ENCODE data around the gene AGBL1. TPM values are rescaled to one million over a fixed set of nuclear protein-coding genes. Genes with fewer than 3 reads are reported as not detected.

The AGBL1 gene
- total RNA-seq, 4 donors from 2014 or later: 0.32 to 0.40 TPM; not detected in 2

DNA sequence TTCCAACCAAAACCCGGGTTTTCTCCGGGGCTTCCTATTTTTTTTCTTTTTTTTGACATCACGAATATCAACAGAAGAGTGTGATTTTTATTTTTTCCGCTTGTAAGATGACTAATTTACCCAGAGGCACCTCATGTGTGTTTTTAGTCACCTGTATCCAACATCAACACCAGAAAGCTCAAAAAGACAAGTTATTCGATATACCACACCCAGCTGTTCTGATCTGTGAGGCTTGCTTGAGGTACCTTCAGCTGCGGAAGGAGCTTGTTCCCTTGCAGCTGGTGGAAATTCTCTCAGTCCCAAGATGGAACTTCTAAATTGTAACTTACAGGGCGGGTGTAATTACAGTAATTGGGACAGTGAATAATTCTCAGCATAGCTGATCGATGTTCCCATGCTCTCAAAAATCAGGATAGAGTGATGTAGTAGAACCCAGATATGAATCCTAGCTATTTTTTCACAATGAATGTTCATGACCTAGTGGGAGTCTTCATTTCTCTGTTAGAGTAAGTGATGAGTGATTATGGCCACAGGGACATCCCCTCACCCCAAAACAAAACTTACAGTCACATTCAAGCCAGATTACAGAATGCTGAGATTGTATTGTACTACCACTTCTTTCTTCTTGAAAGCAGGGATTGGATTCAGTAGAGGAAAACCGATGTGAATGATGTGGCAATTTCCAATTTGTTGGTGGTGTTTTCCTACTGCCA lies 232.1 kb downstream of the AGBL1 start:
- in situ Hi-C loops (cut with MboI; ENCODE audit: low pct_ligation_motif_present in 1 of 4, low pct_unique_long_range_greater_than_20kb in 1 of 4, low sequenced_read_pairs in 3 of 4): no loop called here
- Histone ChIP-seq H3K9me3 (no peaks in the 10 kb centered on the region), H3K27me3 (no peaks in the 10 kb centered on the region)

DNA sequence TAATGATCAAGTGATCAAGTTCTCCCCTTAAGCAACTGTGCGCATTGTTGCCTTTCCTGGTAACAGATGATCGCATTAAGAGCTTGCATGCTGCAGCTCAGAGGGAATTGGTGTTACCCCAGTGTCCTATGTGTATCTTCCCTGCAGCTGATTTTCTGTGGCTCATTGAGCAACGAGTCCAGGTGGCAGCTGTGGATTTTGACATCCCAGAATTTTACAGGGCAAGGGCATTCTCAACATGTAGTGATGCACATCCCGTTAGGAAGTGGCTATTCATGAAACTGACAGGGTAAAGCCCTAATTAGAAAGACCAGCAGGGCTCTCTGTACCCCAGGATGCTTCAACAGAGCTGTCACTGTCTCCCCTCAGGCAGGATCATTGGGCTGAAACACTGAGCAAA lies 232.8 kb downstream of the AGBL1 start:
- no peak overlapping the region for H3K4me3 ChIP-seq
- intact Hi-C loops (cut with DNase I; ENCODE audit: low total_unique reads): no loop called here
- DNase-seq: no peak
- H3K4me1 ChIP-seq: no peaks in the 10 kb centered on the region
- no peak overlapping the region for H3K27ac ChIP-seq
- in situ Hi-C loops (cut with MboI; ENCODE audit: low pct_ligation_motif_present in 1 of 4, low pct_unique_long_range_greater_than_20kb in 1 of 4, low sequenced_read_pairs in 3 of 4): no loop called here
- no peaks in the 10 kb centered on the region for H3K36me3 ChIP-seq
- WGBS, 2 donors (ENCODE audit: low coverage in 1 of 2): 62 to 100% methylated on average over 1 to 4 of the region's 4 CpGs
- no peak for TF ChIP-seq POLR2A (IDR thresholded peaks at IDR 0.05)
- TF ChIP-seq, protein P1, sequence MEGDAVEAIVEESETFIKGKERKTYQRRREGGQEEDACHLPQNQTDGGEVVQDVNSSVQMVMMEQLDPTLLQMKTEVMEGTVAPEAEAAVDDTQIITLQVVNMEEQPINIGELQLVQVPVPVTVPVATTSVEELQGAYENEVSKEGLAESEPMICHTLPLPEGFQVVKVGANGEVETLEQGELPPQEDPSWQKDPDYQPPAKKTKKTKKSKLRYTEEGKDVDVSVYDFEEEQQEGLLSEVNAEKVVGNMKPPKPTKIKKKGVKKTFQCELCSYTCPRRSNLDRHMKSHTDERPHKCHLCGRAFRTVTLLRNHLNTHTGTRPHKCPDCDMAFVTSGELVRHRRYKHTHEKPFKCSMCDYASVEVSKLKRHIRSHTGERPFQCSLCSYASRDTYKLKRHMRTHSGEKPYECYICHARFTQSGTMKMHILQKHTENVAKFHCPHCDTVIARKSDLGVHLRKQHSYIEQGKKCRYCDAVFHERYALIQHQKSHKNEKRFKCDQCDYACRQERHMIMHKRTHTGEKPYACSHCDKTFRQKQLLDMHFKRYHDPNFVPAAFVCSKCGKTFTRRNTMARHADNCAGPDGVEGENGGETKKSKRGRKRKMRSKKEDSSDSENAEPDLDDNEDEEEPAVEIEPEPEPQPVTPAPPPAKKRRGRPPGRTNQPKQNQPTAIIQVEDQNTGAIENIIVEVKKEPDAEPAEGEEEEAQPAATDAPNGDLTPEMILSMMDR (IDR thresholded peaks at IDR 0.05): no peak
- TF ChIP-seq POLR2AphosphoS5 (IDR thresholded peaks at IDR 0.05): no peak
- TF ChIP-seq EP300 (IDR thresholded peaks at IDR 0.05; ENCODE audit: low read depth): no peak
- H3K9me3 ChIP-seq: no peaks in the 10 kb centered on the region
- no peaks in the 10 kb centered on the region for H3K27me3 ChIP-seq

More for the DNA sequence above, 232.1 kb downstream of the AGBL1 start:
- no peak for DNase-seq
- no peaks in the 10 kb centered on the region for H3K36me3 ChIP-seq
- TF ChIP-seq, protein P1 (IDR thresholded peaks at IDR 0.05): no peak
- TF ChIP-seq POLR2A (IDR thresholded peaks at IDR 0.05) (no peak), POLR2AphosphoS5 (IDR thresholded peaks at IDR 0.05) (no peak), EP300 (IDR thresholded peaks at IDR 0.05; ENCODE audit: low read depth) (no peak)
- no peak overlapping the region for H3K4me3 ChIP-seq
- 79 to 86% methylated on average over 6 to 9 of the region's 9 CpGs for WGBS, 2 donors (ENCODE audit: low coverage in 1 of 2)
- intact Hi-C loops (cut with DNase I; ENCODE audit: low total_unique reads): no loop called here
- no peak overlapping the region for H3K27ac ChIP-seq
- H3K4me1 ChIP-seq: no peaks in the 10 kb centered on the region

DNA sequence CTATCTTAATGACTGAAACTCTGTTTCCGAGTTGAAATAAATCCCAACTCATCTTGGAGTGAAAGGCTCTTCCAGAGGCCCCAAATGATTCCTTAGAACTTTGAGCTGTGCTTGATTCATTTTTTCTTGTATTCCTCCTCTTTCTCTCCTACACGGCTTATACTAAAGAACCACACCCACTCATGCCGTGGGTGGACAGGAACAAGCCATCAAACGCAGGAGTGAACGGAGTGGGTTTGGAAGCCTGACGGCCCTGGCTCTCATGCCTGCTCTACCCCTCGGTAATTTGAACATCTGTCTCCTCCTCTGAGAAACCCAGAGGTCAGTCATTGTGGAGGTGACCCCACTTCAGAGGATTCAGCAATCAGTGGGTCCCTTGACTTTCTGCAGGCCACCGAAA lies 236.5 kb downstream of the AGBL1 start:
- no peak for DNase-seq
- H3K9me3 ChIP-seq: no peaks in the 10 kb centered on the region
- TF ChIP-seq POLR2A (IDR thresholded peaks at IDR 0.05) (no peak), POLR2AphosphoS5 (IDR thresholded peaks at IDR 0.05) (no peak), EP300 (IDR thresholded peaks at IDR 0.05; ENCODE audit: low read depth) (no peak)
- TF ChIP-seq, protein P1 (IDR thresholded peaks at IDR 0.05): no peak
- H3K27ac ChIP-seq: no peak overlapping the region
- H3K4me1 ChIP-seq: no peaks in the 10 kb centered on the region
- H3K27me3 ChIP-seq: no peaks in the 10 kb centered on the region
- no peak overlapping the region for H3K4me3 ChIP-seq
- WGBS, 2 donors (ENCODE audit: low coverage in 1 of 2): 48 to 55% methylated on average over 6 to 8 of the region's 8 CpGs
- in situ Hi-C loops (cut with MboI; ENCODE audit: low pct_ligation_motif_present in 1 of 4, low pct_unique_long_range_greater_than_20kb in 1 of 4, low sequenced_read_pairs in 3 of 4): no loop called here
- H3K36me3 ChIP-seq: no peaks in the 10 kb centered on the region
- intact Hi-C loops (cut with DNase I; ENCODE audit: low total_unique reads): loop anchor here (1.0 kb wide), 1 partner anchor 10 kb away; no protein-coding TSS in a partner anchor

DNA sequence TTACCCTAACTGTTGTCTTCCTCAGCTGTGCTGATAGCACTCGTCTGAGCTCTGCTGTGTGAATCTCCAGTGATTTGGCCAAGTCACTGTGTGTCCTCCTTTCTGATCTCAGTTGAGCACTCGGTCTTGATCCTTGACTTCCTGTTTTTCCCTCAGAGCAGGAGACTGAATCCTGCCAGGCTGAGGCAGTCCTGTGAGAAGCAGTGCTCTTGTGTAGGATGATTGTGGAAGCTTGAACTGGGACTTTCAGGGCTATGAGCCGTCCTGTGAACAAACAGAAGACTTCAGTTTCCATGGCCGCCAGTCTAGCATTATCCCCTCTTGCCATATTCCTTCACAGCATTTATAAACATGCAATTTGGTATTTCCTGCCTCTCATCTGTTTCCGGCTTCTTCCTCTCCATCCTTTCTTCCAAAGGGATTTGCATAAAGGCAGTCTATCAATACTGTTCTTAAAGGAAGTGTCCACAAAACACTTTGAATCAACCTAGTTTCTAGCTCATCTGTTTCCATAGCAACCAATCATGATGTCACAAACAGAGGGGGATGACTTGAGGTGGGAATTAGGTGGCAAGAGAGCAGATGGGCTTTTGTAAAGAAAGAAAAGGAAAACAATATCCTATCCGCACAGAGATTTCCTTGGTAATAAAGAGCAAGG lies 237.2 kb downstream of the AGBL1 start:
- no peak overlapping the region for H3K4me3 ChIP-seq
- in situ Hi-C loops (cut with MboI; ENCODE audit: low pct_ligation_motif_present in 1 of 4, low pct_unique_long_range_greater_than_20kb in 1 of 4, low sequenced_read_pairs in 3 of 4): no loop called here
- TF ChIP-seq, protein P1 (IDR thresholded peaks at IDR 0.05): no peak
- TF ChIP-seq POLR2A (IDR thresholded peaks at IDR 0.05) (no peak), POLR2AphosphoS5 (IDR thresholded peaks at IDR 0.05) (no peak), EP300 (IDR thresholded peaks at IDR 0.05; ENCODE audit: low read depth) (no peak)
- no peaks in the 10 kb centered on the region for H3K4me1 ChIP-seq
- H3K27me3 ChIP-seq: no peaks in the 10 kb centered on the region
- no peak for DNase-seq
- no peaks in the 10 kb centered on the region for H3K9me3 ChIP-seq
- H3K27ac ChIP-seq: no peak overlapping the region
- intact Hi-C loops (cut with DNase I; ENCODE audit: low total_unique reads): loop anchor here (1.0 kb wide), 1 partner anchor 9 kb away; no protein-coding TSS in a partner anchor
- 42 to 50% methylated on average over 1 to 6 of the region's 6 CpGs for WGBS, 2 donors (ENCODE audit: low coverage in 1 of 2)
- no peaks in the 10 kb centered on the region for H3K36me3 ChIP-seq

All from transverse colon (tissue), 4 donors.